GM06990 (cell line): ENCODE results near the gene HNRNPH3.

Source experiments
- DNase-seq: peaks from one replicate; pipeline ENCODE4 v3.0.0-alpha.2; 2011; ENCODE audit not compliant: insufficient read length; ENCODE audit errors: extremely low read depth
- H3K27me3 ChIP-seq: replicated peaks from 2 replicates; pipeline ENCODE4 v1.6.0; 2011; ENCODE audit warnings: low read length; ENCODE audit not compliant: control insufficient read depth, insufficient read depth
- H3K36me3 ChIP-seq: 2 replicates; pipeline ENCODE4 v1.5.1; 2011; ENCODE audit warnings: low read length; ENCODE audit not compliant: control insufficient read depth, insufficient read depth
- H3K4me3 ChIP-seq: replicated peaks from 2 replicates; pipeline ENCODE4 v1.5.1; 2011; ENCODE audit warnings: low read depth, mild to moderate bottlenecking, control low read depth, low read length
- TF ChIP-seq, protein P1 (sequence below): IDR thresholded peaks from 2 replicates; pipeline ENCODE4 v1.5.1; 2011; ENCODE audit warnings: low read length, control low read depth, mild to moderate bottlenecking, inconsistent platforms; ENCODE audit not compliant: insufficient read depth, poor library complexity, severe bottlenecking

The HNRNPH3 gene

DNA sequence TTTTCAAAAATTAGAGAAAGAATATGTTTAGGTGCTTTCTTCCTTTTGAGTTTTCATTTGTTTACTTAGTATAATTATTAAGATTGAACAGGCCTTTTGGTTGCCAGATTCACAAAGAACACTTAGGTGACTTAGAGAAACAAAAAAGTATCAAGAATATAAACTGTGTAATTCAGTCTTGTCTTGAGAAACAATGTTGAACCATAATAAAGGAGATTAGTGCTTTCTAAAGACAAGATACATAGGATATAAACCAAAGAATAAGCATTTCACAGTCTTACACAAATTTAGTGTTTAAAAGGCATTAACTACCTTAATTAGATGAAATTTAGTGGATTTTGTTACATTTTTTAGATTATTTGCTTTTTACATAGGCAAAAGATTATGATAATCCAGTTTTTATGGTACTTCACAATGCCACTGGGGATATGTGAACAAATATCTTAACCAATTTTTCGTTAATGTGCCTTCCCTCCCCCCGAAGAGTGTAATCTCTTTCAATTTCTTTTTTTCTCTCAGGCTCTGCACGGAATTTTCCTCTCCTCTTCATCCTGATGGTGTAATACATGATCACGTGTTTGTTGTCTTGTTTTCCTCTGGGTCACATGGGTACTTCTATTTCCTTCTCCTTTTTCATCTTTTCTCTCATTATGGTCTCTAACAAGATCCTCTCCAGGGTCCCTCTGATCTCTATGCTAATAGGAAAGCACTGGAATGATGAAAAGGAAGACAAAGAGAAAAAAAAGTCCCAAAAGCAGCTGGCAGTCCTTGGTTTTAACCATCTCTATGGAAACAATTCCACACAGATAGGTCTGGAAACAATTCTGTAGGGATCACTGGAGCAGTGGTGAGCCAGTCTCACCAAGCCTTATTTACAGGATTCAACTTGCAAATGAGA lies 3.7 kb upstream of the HNRNPH3 start:
- no peaks in the 10 kb centered on the region for H3K27me3 ChIP-seq
- H3K36me3 ChIP-seq: no peaks in the 10 kb centered on the region
- H3K4me3 ChIP-seq: no peak overlapping the region
- TF ChIP-seq, protein P1, sequence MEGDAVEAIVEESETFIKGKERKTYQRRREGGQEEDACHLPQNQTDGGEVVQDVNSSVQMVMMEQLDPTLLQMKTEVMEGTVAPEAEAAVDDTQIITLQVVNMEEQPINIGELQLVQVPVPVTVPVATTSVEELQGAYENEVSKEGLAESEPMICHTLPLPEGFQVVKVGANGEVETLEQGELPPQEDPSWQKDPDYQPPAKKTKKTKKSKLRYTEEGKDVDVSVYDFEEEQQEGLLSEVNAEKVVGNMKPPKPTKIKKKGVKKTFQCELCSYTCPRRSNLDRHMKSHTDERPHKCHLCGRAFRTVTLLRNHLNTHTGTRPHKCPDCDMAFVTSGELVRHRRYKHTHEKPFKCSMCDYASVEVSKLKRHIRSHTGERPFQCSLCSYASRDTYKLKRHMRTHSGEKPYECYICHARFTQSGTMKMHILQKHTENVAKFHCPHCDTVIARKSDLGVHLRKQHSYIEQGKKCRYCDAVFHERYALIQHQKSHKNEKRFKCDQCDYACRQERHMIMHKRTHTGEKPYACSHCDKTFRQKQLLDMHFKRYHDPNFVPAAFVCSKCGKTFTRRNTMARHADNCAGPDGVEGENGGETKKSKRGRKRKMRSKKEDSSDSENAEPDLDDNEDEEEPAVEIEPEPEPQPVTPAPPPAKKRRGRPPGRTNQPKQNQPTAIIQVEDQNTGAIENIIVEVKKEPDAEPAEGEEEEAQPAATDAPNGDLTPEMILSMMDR: no peak
- DNase-seq: no peak

DNA sequence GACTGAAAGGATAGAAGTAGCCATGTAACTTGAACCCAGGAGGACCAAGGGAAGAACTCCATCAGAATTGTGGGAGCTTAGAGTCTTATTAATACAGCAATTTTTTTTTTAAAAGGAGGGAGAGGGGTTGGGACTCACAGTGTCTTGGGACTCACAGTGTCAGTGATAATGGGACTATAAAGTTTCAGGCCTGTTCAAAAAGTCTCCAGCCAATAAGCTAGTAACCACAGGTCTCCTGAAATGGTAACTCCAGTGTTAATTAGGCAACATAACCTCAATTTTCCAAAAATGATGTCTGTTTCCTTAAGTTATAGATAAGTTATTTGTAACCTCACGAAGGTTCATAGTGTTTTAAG lies 2.4 kb upstream of the HNRNPH3 start:
- H3K4me3 ChIP-seq: no peak overlapping the region
- TF ChIP-seq, protein P1: no peak
- no peak for DNase-seq
- no peaks in the 10 kb centered on the region for H3K27me3 ChIP-seq
- H3K36me3 ChIP-seq: no peaks in the 10 kb centered on the region

DNA sequence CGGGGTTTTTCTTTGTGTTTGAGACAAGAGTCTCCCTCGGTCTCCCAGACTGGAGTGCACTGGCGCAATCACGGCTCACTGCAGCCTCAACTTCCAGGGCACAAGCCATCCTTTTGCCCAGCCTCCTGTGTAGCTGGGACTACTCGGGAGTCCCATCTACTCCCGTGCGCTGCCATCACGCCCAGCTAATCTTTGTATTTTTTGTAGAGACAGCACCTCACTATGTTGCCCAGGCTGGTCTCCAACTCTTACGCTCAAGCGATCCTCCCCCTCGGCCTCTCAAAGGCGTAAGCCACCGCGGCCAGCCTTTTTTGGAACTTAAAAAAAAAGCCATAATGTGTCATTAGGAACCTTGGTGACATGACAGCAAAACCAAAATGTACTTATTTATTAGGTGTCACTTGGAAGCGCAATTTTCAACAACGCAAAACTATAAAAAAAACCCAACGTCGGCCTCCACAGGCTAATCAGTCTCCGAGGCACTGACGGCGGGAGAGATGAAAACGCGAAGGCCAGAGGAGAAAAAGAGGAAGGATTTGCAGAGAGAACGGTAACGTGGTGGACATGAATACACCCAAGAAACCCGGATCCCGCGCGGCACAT lies 911 bp upstream of the HNRNPH3 start:
- Histone ChIP-seq H3K36me3 (no peaks in the 10 kb centered on the region), H3K27me3 (no peaks in the 10 kb centered on the region), H3K4me3 (peak overlapping the region; percentile 85)
- DNase-seq: peak; percentile 23
- TF ChIP-seq, protein P1: no peak

DNA sequence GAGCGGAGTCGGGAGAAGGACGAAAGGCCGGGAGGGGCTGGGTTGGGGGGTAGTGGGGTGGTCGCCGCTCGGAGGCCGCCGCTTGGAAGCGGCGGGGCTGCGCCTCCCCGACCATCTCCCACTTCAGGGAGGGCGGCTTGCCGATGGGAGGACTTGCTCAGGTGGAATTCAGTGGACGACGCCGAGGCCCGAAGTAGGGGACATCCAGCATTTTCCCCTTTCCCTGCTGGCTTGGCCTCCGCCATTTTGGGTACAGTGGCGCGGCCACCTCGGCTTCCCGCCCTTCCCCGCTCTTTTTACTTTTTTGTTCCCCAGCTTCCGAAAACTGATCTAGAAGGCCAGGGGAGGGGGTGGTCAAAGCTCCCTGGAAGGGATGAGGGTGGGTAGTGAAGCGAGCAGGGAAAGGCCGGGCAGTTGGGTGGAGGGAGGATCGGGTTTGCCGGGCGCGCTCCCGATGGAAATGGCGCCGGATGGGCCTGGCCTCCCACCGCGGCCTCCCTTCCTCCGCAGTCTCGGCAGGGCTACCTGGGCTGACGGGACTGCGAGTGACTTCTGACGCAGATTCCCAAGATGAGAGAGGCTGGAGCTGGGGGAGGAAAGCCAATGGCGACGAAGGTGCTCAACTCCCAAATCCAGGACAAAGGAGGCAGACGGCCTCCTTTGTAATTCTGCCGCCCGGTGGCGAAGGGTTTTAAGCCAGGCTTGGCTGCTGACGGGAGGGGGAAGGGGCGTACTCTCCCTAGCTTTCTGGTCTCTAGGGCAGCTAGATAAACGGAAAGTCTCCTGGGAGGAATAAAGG lies 594 bp downstream of the HNRNPH3 start, which contains the start of gene PBLD:
TSS of gene PBLD (minus strand) at position 670 of the 799 bp plus-strand sequence. CDS start 26,084 bp downstream, outside the sequence.
- Histone ChIP-seq H3K36me3 (no peaks in the 10 kb centered on the region), H3K27me3 (no peaks in the 10 kb centered on the region), H3K4me3 (peak within 1 kb of the TSS; percentile 85)
- peak; percentile 80 for DNase-seq
- TF ChIP-seq, protein P1: peak; percentile 62

DNA sequence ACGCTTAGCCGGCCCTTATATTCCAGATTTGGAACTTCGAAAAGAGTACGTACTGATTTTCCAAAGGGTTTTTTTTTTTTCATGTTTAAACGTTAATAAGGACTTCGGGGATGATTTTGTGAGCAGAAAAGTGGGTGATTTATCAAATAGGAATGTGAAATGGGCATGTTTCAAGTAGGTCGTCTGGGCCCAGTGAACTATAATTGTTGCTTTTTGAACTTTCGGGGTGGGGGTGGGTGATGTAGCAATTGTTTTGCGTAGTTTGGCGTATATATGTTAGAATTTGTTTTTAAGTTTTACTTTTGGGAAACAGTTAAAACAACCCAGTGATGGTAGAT lies 1.2 kb downstream of the HNRNPH3 start:
- Histone ChIP-seq H3K27me3 (no peaks in the 10 kb centered on the region), H3K36me3 (no peaks in the 10 kb centered on the region; the same call in 1 of the 2 replicates), H3K4me3 (peak overlapping the region; percentile 85)
- no peak for DNase-seq
- TF ChIP-seq, protein P1: no peak
